HEK293 (cell line): ENCODE data around the gene RASSF9.

ENCODE experiments used
- CTCF ChIA-PET: fragments of 350-600 bp; formaldehyde crosslinking; extraction: SDS; loops from one replicate; lab custom pipeline; 2021; ENCODE audit warnings: antibody characterized with exemption; lab: Yijun Ruan, JAX
- POLR2A ChIA-PET: fragments of 300-600 bp; formaldehyde crosslinking; extraction: SDS; loops from one replicate; lab custom pipeline; 2020; ENCODE audit warnings: antibody characterized with exemption, inconsistent platforms; lab: Yijun Ruan, JAX
- H3K27ac ChIP-seq: fragments of 200-500 bp; sonication (Bioruptor generic); 2 replicates; pipeline ENCODE4 v1.5.1; 2014; ENCODE audit warnings: low read depth, low read length, control low read depth, inconsistent platforms; ENCODE audit errors: extremely low read depth
- H3K36me3 ChIP-seq, 2 experiments: fragments of 200-500 bp in 1 of 2; sonication (Bioruptor generic) in 1 of 2; 1 replicate in 1 of 2; 2 replicates in 1 of 2; pipeline ENCODE4 v1.5.1; 2014 to 2017; ENCODE audit warnings: inconsistent platforms in 2 of 2, low read length in 2 of 2; ENCODE audit not compliant: control insufficient read depth in 2 of 2, insufficient read depth in 1 of 2
- H3K4me1 ChIP-seq: fragments of 200-500 bp; sonication (Bioruptor generic); 2 replicates; pipeline ENCODE4 v1.5.1; 2014; ENCODE audit warnings: mild to moderate bottlenecking, low read length, inconsistent platforms; ENCODE audit not compliant: control insufficient read depth, insufficient read depth
- H3K4me3 ChIP-seq: 2 replicates; pipeline ENCODE4 v1.5.1; 2011; ENCODE audit warnings: low read depth, mild to moderate bottlenecking, control low read depth, low read length, moderate library complexity
- H3K9me3 ChIP-seq: fragments of 200-500 bp; sonication (Bioruptor generic); 2 replicates; pipeline ENCODE4 v1.5.1; 2014; ENCODE audit warnings: low read depth, low read length, inconsistent platforms; ENCODE audit not compliant: control insufficient read depth, insufficient read depth
- EGR2 ChIP-seq: fragments of 450-650 bp; formaldehyde crosslinking; IDR thresholded peaks from 2 replicates; pipeline ENCODE4 v1.5.1; 2016; ENCODE audit warnings: low read depth, missing biosample characterization, missing genetic modification characterization
- HOXC10 ChIP-seq: sonication (generic); formaldehyde crosslinking; IDR thresholded peaks from 2 replicates; pipeline ENCODE4 v1.8.1; 2023; ENCODE audit warnings: mild to moderate bottlenecking, missing genetic modification reagents
- KLF17 ChIP-seq: fragments of 450-650 bp; formaldehyde crosslinking; IDR thresholded peaks from 2 replicates; pipeline ENCODE4 v1.5.1; 2016; ENCODE audit warnings: missing biosample characterization, missing genetic modification characterization
- KLF7 ChIP-seq: fragments of 450-650 bp; formaldehyde crosslinking; IDR thresholded peaks from 2 replicates; pipeline ENCODE4 v1.5.1; 2016; ENCODE audit warnings: missing biosample characterization, missing genetic modification characterization, borderline replicate concordance
- OSR2 ChIP-seq: fragments of 450-650 bp; formaldehyde crosslinking; IDR thresholded peaks from 2 replicates; pipeline ENCODE4 v1.5.1; 2016; ENCODE audit warnings: missing biosample characterization, missing genetic modification characterization
- SP7 ChIP-seq: fragments of 450-650 bp; formaldehyde crosslinking; IDR thresholded peaks from 2 replicates; pipeline ENCODE4 v1.5.1; 2016; ENCODE audit warnings: missing biosample characterization, missing genetic modification characterization
- ZNF10 ChIP-seq: fragments of 450-650 bp; formaldehyde crosslinking; IDR thresholded peaks from 2 replicates; pipeline ENCODE4 v1.5.1; 2017; ENCODE audit warnings: missing biosample characterization, missing genetic modification characterization
- ZNF133 ChIP-seq: fragments of 450-650 bp; formaldehyde crosslinking; IDR thresholded peaks from 2 replicates; pipeline ENCODE4 v1.5.1; 2016; ENCODE audit warnings: missing biosample characterization, missing genetic modification characterization
- ZNF138 ChIP-seq: fragments of 450-650 bp; formaldehyde crosslinking; IDR thresholded peaks from 2 replicates; pipeline ENCODE4 v1.5.1; 2016; ENCODE audit warnings: missing biosample characterization, missing genetic modification characterization, borderline replicate concordance
- ZNF223 ChIP-seq: fragments of 450-650 bp; formaldehyde crosslinking; IDR thresholded peaks from 2 replicates; pipeline ENCODE4 v1.5.1; 2016; ENCODE audit warnings: missing biosample characterization, missing genetic modification characterization
- ZNF292 ChIP-seq: fragments of 450-650 bp; formaldehyde crosslinking; IDR thresholded peaks from 2 replicates; pipeline ENCODE4 v1.5.1; 2016; ENCODE audit warnings: low read depth, missing biosample characterization, missing genetic modification characterization, borderline replicate concordance
- ZNF433 ChIP-seq: fragments of 450-650 bp; formaldehyde crosslinking; IDR thresholded peaks from 2 replicates; pipeline ENCODE4 v1.5.1; 2016; ENCODE audit warnings: missing biosample characterization, missing genetic modification characterization, low read depth
- ZNF514 ChIP-seq: fragments of 450-650 bp; formaldehyde crosslinking; IDR thresholded peaks from 2 replicates; pipeline ENCODE4 v1.5.1; 2016; ENCODE audit warnings: missing biosample characterization, missing genetic modification characterization
- ZNF548 ChIP-seq: fragments of 450-650 bp; formaldehyde crosslinking; IDR thresholded peaks from 2 replicates; pipeline ENCODE4 v1.5.1; 2016; ENCODE audit warnings: missing biosample characterization, missing genetic modification characterization
- ZNF610 ChIP-seq: fragments of 450-650 bp; formaldehyde crosslinking; IDR thresholded peaks from 2 replicates; pipeline ENCODE4 v1.5.1; 2016; ENCODE audit warnings: missing biosample characterization, missing genetic modification characterization, borderline replicate concordance
- ZNF776 ChIP-seq: fragments of 450-650 bp; formaldehyde crosslinking; IDR thresholded peaks from 2 replicates; pipeline ENCODE4 v1.5.0; 2017; ENCODE audit warnings: missing biosample characterization, missing genetic modification characterization, borderline replicate concordance
- ZSCAN30 ChIP-seq: fragments of 450-650 bp; IDR thresholded peaks from 2 replicates; pipeline ENCODE4 v1.5.1; 2018; ENCODE audit warnings: missing biosample characterization, mild to moderate bottlenecking, missing genetic modification characterization, moderate library complexity
- TF ChIP-seq, protein P1 (sequence below): fragments of 450-650 bp; formaldehyde crosslinking; IDR thresholded peaks from 2 replicates; pipeline ENCODE4 v1.5.1; 2016; ENCODE audit warnings: missing biosample characterization, missing genetic modification characterization, low read depth
- TF ChIP-seq, protein P2 (sequence below): fragments of 450-650 bp; formaldehyde crosslinking; conservative IDR thresholded peaks from 2 replicates; pipeline ENCODE4 v1.5.1; 2016; ENCODE audit warnings: low read depth, missing biosample characterization, missing genetic modification characterization
- TF ChIP-seq, protein P3 (sequence below): fragments of 450-650 bp; formaldehyde crosslinking; IDR thresholded peaks from 2 replicates; pipeline ENCODE4 v1.5.1; 2016; ENCODE audit warnings: missing biosample characterization, missing genetic modification characterization

RASSF9 gene

DNA sequence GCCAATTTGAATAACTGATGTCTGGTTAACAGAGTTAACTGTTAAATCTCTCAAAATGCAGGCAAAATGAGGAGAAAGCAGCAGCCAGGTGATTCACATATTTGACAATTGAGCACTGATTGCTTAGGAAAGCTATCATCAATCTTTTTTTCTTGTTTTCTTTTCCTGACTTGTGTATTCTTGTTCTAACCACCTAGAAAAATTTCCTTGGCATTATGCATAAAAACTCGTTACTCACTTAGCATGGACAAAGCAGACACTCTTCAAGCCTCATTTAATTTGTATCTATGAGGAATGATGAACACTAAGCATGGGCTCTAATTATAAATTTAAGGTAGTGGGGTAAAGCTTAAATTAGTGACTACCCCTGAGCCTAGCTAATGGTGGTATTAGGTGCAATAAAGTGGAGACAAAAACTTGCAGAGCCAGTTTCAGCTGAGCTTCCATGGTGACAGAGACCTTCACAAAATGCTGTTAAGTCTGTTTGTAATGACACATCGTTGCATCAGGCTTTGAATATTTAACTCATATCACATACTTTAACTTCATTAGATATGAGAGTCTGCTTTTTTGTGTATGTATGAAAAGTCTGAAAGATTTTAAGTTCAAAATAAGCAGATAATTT is 52.0 kb downstream of the RASSF9 start:
- no peak overlapping the region for H3K27ac ChIP-seq
- CTCF ChIA-PET = interaction anchor here (0.6 kb wide), 1 partner anchor 88 kb away, joined by 3 read pairs; no protein-coding TSS in a partner anchor
- H3K36me3 ChIP-seq = no peaks in the 10 kb centered on the region
- TF ChIP-seq ZNF133 (tag by site-specific recombination) = no peak
- TF ChIP-seq, protein P1, sequence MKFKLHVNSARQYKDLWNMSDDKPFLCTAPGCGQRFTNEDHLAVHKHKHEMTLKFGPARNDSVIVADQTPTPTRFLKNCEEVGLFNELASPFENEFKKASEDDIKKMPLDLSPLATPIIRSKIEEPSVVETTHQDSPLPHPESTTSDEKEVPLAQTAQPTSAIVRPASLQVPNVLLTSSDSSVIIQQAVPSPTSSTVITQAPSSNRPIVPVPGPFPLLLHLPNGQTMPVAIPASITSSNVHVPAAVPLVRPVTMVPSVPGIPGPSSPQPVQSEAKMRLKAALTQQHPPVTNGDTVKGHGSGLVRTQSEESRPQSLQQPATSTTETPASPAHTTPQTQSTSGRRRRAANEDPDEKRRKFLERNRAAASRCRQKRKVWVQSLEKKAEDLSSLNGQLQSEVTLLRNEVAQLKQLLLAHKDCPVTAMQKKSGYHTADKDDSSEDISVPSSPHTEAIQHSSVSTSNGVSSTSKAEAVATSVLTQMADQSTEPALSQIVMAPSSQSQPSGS (tag by site-specific recombination) = no peak
- no peak for TF ChIP-seq ZNF223 (tag by site-specific recombination)
- no peak for TF ChIP-seq ZNF514 (tag by site-specific recombination)
- TF ChIP-seq EGR2 = no peak
- no peak for TF ChIP-seq ZSCAN30 (tag by site-specific recombination)
- no peaks in the 10 kb centered on the region for H3K9me3 ChIP-seq
- no peaks in the 10 kb centered on the region for H3K4me1 ChIP-seq
- H3K4me3 ChIP-seq = no peak overlapping the region
- POLR2A ChIA-PET = no interaction called here

DNA sequence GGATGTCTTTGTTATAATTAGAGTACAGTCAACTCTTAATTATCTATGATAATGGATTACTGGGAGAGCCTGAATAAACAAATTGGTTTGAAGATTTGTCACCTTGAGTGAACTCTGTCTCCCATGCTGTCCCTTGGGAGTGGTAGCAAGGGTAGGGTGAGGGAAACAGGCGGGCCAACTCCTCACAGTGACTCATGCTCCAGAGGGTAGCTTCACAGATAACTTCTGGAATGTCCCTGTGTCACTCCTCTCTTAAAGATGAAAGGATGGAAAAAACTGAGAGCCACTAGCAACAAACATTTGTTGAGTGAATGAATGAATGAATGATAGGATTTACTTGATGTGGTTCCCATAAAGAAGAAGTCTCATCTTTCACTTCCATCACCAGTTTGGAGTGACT is 53.5 kb downstream of the RASSF9 start:
- ChIA-PET POLR2A (interaction anchor here (0.6 kb wide), 1 partner anchor 66 kb away, joined by 8 read pairs; no protein-coding TSS in a partner anchor), CTCF (no interaction called here)
- no peaks in the 10 kb centered on the region for H3K4me1 ChIP-seq
- H3K4me3 ChIP-seq = no peak overlapping the region
- no peaks in the 10 kb centered on the region for H3K36me3 ChIP-seq
- no peak overlapping the region for H3K27ac ChIP-seq
- no peaks in the 10 kb centered on the region for H3K9me3 ChIP-seq
- TF ChIP-seq OSR2 = 0 out of 2 replicates have a peak, but pooled peaks have one; percentile 25
- TF ChIP-seq, protein P2, sequence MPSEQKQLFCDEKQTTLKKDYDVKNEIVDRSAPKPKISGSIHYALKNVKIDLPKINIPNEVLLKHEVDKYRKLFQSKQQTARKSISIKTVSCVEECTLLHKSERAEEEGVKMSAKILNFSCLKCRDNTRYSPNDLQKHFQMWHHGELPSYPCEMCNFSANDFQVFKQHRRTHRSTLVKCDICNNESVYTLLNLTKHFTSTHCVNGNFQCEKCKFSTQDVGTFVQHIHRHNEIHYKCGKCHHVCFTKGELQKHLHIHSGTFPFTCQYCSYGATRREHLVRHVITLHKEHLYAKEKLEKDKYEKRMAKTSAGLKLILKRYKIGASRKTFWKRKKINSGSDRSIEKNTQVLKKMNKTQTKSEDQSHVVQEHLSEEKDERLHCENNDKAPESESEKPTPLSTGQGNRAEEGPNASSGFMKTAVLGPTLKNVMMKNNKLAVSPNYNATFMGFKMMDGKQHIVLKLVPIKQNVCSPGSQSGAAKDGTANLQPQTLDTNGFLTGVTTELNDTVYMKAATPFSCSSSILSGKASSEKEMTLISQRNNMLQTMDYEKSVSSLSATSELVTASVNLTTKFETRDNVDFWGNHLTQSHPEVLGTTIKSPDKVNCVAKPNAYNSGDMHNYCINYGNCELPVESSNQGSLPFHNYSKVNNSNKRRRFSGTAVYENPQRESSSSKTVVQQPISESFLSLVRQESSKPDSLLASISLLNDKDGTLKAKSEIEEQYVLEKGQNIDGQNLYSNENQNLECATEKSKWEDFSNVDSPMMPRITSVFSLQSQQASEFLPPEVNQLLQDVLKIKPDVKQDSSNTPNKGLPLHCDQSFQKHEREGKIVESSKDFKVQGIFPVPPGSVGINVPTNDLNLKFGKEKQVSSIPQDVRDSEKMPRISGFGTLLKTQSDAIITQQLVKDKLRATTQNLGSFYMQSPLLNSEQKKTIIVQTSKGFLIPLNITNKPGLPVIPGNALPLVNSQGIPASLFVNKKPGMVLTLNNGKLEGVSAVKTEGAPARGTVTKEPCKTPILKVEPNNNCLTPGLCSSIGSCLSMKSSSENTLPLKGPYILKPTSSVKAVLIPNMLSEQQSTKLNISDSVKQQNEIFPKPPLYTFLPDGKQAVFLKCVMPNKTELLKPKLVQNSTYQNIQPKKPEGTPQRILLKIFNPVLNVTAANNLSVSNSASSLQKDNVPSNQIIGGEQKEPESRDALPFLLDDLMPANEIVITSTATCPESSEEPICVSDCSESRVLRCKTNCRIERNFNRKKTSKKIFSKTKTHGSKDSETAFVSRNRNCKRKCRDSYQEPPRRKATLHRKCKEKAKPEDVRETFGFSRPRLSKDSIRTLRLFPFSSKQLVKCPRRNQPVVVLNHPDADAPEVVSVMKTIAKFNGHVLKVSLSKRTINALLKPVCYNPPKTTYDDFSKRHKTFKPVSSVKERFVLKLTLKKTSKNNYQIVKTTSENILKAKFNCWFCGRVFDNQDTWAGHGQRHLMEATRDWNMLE (tag by site-specific recombination) = no peak
- TF ChIP-seq ZNF610 = no peak
- TF ChIP-seq KLF17 (tag by site-specific recombination) = peak; percentile 66; the same call in 1 of the 2 replicates

- no peak for TF ChIP-seq ZNF548 (tag by site-specific recombination)
- no peak for TF ChIP-seq KLF7
- TF ChIP-seq, protein P3, sequence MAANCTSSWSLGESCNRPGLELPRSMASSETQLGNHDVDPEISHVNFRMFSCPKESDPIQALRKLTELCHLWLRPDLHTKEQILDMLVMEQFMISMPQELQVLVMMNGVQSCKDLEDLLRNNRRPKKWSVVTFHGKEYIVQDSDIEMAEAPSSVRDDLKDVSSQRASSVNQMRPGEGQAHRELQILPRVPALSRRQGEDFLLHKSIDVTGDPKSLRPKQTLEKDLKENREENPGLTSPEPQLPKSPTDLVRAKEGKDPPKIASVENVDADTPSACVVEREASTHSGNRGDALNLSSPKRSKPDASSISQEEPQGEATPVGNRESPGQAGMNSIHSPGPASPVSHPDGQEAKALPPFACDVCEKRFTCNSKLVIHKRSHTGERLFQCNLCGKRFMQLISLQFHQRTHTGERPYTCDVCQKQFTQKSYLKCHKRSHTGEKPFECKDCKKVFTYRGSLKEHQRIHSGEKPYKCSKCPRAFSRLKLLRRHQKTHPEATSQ (tag by site-specific recombination) = no peak
- no peak for TF ChIP-seq ZNF292
- TF ChIP-seq ZNF433 (tag by site-specific recombination) = no peak
- TF ChIP-seq HOXC10 (CRISPR knock-in tag) = no peak
- no peak for TF ChIP-seq ZNF223 (tag by site-specific recombination)
- TF ChIP-seq ZNF776 (tag by site-specific recombination) = no peak
- no peak for TF ChIP-seq ZNF138 (tag by site-specific recombination)
- no peak for TF ChIP-seq ZNF10
- no peak for TF ChIP-seq SP7 (tag by site-specific recombination)
- Histone ChIP-seq H3K36me3 (no peaks in the 10 kb centered on the region), H3K9me3 (no peaks in the 10 kb centered on the region), H3K27ac (no peak overlapping the region), H3K4me3 (no peak overlapping the region), H3K4me1 (no peaks in the 10 kb centered on the region)
- POLR2A ChIA-PET = no interaction called here
- CTCF ChIA-PET = interaction anchor here (0.7 kb wide), 1 partner anchor 203 kb away, joined by 3 read pairs; no protein-coding TSS in a partner anchor
These were observed 54.4 kb downstream of the RASSF9 start for GRCh38 chr12:85781766-85782165.
